ENCODE data around the gene NOTCH1.

GRCh38 chr9:136552117-136552703, 6.4 kb upstream of the NOTCH1 start:
- TF ChIP-seq SPI1 (IDR thresholded peaks at IDR 0.05; ENCODE audit: borderline replicate concordance, low read depth): peak; percentile 75; the same call in 1 of the 2 replicates
- TF ChIP-seq CTCF (IDR thresholded peaks at IDR 0.05; ENCODE audit: insufficient read depth, low read length): no peak
- no peak for TF ChIP-seq REST (IDR thresholded peaks at IDR 0.05; ENCODE audit: insufficient replicate concordance, low read depth)
- TF ChIP-seq POLR2AphosphoS5 (IDR thresholded peaks at IDR 0.05; ENCODE audit: low read depth): peak; percentile 49

Data from HL-60 (cell line).